Neural cell (in vitro differentiated cells): ENCODE data around the gene MOGAT1. TPM values are rescaled to one million over a fixed set of nuclear protein-coding genes. Genes with fewer than 3 reads are reported as not detected.

ENCODE experiments used
- H2AFZ ChIP-seq: fragments of 200-600, 300-800 bp; sonication (generic), shearing (Covaris generic); 2 replicates; pipeline ENCODE4 v1.6.0; 2014; ENCODE audit warnings: low read depth, mild to moderate bottlenecking, antibody characterized with exemption, low read length, moderate library complexity
- H3F3A ChIP-seq: fragments of 200-600 bp; shearing (Covaris generic); 2 replicates; pipeline ENCODE4 v1.6.1; 2016; ENCODE audit warnings: mild to moderate bottlenecking, moderate library complexity, mixed read lengths, antibody characterized with exemption, low read length; ENCODE audit not compliant: insufficient read depth, poor library complexity, severe bottlenecking
- H3K27ac ChIP-seq: fragments of 200-600, 300-800 bp; sonication (generic), shearing (Covaris generic); 2 replicates; pipeline ENCODE4 v1.5.1; 2014; ENCODE audit warnings: mild to moderate bottlenecking, low read length, moderate library complexity
- H3K27me3 ChIP-seq: fragments of 300-800, 200-600 bp; sonication (generic), shearing (Covaris generic); 2 replicates; pipeline ENCODE4 v1.6.0; 2014; ENCODE audit warnings: mild to moderate bottlenecking, low read depth, low read length, moderate library complexity; ENCODE audit not compliant: insufficient read depth
- H3K36me3 ChIP-seq: fragments of 300-800, 200-600 bp; sonication (generic), shearing (Covaris generic); 2 replicates; pipeline ENCODE4 v1.5.1; 2014; ENCODE audit warnings: mild to moderate bottlenecking, antibody characterized with exemption, low read length, moderate library complexity; ENCODE audit not compliant: insufficient read depth
- H3K4me2 ChIP-seq: fragments of 300-800, 200-600 bp; sonication (generic), shearing (Covaris generic); 2 replicates; pipeline ENCODE4 v1.6.0; 2014; ENCODE audit warnings: mild to moderate bottlenecking, low read length
- H3K4me3 ChIP-seq: fragments of 300-800, 200-600 bp; sonication (generic), shearing (Covaris generic); 2 replicates; pipeline ENCODE4 v1.5.1; 2014; ENCODE audit warnings: mild to moderate bottlenecking, low read length, moderate library complexity
- H3K79me2 ChIP-seq: fragments of 200-600 bp; shearing (Covaris generic); replicated peaks from 2 replicates; pipeline ENCODE4 v1.6.0; 2014; ENCODE audit warnings: mild to moderate bottlenecking, low read length, moderate library complexity; ENCODE audit not compliant: insufficient read depth
- H3K9ac ChIP-seq: fragments of 300-800, 200-600 bp; sonication (generic), shearing (Covaris generic); 2 replicates; pipeline ENCODE4 v1.6.1; 2016; ENCODE audit warnings: mild to moderate bottlenecking, low read length, mixed read lengths
- H3K9me2 ChIP-seq: fragments of 200-600 bp; shearing (Covaris generic); 2 replicates; pipeline ENCODE4 v1.6.1; 2016; ENCODE audit warnings: mild to moderate bottlenecking, low read length, mixed read lengths; ENCODE audit not compliant: insufficient read depth
- H3K9me3 ChIP-seq: fragments of 200-600, 300-800 bp; sonication (generic), shearing (Covaris generic); 2 replicates; pipeline ENCODE4 v1.6.1; 2016; ENCODE audit warnings: mild to moderate bottlenecking, mixed run types, low read length, moderate library complexity, mixed read lengths
- H4K20me1 ChIP-seq: fragments of 200-600 bp; shearing (Covaris generic); 2 replicates; pipeline ENCODE4 v1.6.1; 2016; ENCODE audit warnings: mild to moderate bottlenecking, mixed run types; ENCODE audit not compliant: insufficient read depth
- EP300 ChIP-seq: fragments of 450-650 bp; conservative IDR thresholded peaks from 2 replicates; pipeline ENCODE4 v1.6.1; 2014; ENCODE audit warnings: antibody characterized with exemption, mild to moderate bottlenecking, moderate library complexity; ENCODE audit not compliant: poor library complexity, severe bottlenecking
- EZH2 ChIP-seq: fragments of 200-600, 300-800 bp; shearing (Covaris generic), sonication (generic); IDR thresholded peaks from 2 replicates; pipeline ENCODE4 v1.6.1; 2014; ENCODE audit warnings: antibody characterized with exemption, low read length, borderline replicate concordance, mild to moderate bottlenecking; ENCODE audit not compliant: insufficient read depth, poor library complexity, severe bottlenecking
- MXI1 ChIP-seq: fragments of 450-650 bp; conservative IDR thresholded peaks from 2 replicates; pipeline ENCODE4 v1.6.1; 2014; ENCODE audit warnings: antibody characterized with exemption, mild to moderate bottlenecking; ENCODE audit not compliant: poor library complexity, severe bottlenecking
- POLR2AphosphoS5 ChIP-seq: IDR thresholded peaks from 2 replicates; pipeline ENCODE4 v1.6.1; 2012
- RAD21 ChIP-seq: fragments of 450-650 bp; conservative IDR thresholded peaks from 2 replicates; pipeline ENCODE4 v1.6.1; 2014; ENCODE audit warnings: antibody characterized with exemption, mild to moderate bottlenecking, moderate library complexity
- SMC3 ChIP-seq: fragments of 450-650 bp; conservative IDR thresholded peaks from 2 replicates; pipeline ENCODE4 v1.6.1; 2014; ENCODE audit warnings: antibody characterized with exemption, mild to moderate bottlenecking, moderate library complexity; ENCODE audit not compliant: poor library complexity
- TAF1 ChIP-seq: IDR thresholded peaks from 2 replicates; pipeline ENCODE4 v1.6.1; 2012; ENCODE audit warnings: low read depth
- polyA plus RNA-seq: library from polyadenylated mRNA; depleted of rRNA; stranded (reverse); fragments of >200 nt; gene quantifications from 2 replicates; pipeline ENCODE4 v1.2.3, GENCODE V29; 2014
- TF ChIP-seq, protein P1 (sequence below): IDR thresholded peaks from 2 replicates; pipeline ENCODE4 v1.6.1; 2012; ENCODE audit warnings: borderline replicate concordance
- TF ChIP-seq, protein P2 (sequence below): fragments of 450-650 bp; IDR thresholded peaks from 2 replicates; pipeline ENCODE4 v1.5.1; 2014; ENCODE audit warnings: antibody characterized with exemption, mild to moderate bottlenecking, moderate library complexity; ENCODE audit not compliant: poor library complexity, severe bottlenecking

The MOGAT1 gene
- polyA plus RNA-seq, 1 donor from 2014 or later: not detected

DNA sequence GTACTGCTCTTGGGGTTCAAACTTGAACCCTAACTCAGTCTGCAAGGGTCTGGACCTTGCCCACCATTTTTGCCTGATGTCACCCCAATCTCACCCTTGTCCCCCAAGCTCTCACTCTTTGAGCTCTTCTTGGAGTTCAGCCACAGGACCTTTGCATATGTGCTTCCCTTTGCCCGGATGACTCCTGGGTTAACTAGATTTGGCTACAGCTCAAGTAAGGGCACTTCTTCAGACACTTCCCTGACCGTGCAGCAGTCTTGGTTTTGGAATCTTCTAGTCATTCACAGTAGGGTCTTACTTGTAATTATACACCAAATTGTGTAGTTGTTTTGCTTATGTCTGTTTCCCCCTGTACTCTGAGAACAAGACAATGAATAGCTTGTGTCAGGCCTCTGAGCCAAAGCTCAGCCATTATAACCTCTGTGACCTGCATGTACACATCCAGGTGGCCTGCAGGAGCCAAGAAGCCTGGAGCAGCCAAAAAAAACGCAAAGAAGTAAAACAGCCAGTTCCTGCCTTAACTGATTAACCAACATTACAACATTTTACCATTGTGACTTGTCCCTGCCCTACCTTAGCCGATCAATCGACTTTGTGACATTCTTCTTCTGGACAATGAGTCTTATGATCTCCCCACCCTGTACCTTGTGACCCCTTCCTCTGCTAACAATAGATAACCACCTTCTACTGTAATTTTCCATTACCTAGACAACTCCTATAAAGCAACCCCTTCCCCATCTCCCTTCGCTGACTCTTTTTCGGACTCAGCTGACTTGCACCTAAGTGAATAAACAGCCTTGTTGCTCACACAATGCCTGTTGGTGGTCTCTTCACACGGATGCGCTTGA is 1.0 kb upstream of the MOGAT1 start:
- Histone ChIP-seq H4K20me1 (no peaks in the 10 kb centered on the region), H3K9ac (no peak overlapping the region), H3K79me2 (no peaks in the 10 kb centered on the region), H3K36me3 (no peaks in the 10 kb centered on the region), H3F3A (no peaks in the 10 kb centered on the region), H3K27me3 (peaks cover 31% of the 10 kb centered on the region), H3K9me2 (no peaks in the 10 kb centered on the region), H3K9me3 (no peaks in the 10 kb centered on the region), H3K4me3 (peak overlapping the region; percentile 64), H3K27ac (no peak overlapping the region), H2AFZ (no peak overlapping the region), H3K4me2 (no peak overlapping the region)
- TF ChIP-seq EZH2: no peak
- no peak for TF ChIP-seq POLR2AphosphoS5
- no peak for TF ChIP-seq RAD21
- TF ChIP-seq, protein P1, sequence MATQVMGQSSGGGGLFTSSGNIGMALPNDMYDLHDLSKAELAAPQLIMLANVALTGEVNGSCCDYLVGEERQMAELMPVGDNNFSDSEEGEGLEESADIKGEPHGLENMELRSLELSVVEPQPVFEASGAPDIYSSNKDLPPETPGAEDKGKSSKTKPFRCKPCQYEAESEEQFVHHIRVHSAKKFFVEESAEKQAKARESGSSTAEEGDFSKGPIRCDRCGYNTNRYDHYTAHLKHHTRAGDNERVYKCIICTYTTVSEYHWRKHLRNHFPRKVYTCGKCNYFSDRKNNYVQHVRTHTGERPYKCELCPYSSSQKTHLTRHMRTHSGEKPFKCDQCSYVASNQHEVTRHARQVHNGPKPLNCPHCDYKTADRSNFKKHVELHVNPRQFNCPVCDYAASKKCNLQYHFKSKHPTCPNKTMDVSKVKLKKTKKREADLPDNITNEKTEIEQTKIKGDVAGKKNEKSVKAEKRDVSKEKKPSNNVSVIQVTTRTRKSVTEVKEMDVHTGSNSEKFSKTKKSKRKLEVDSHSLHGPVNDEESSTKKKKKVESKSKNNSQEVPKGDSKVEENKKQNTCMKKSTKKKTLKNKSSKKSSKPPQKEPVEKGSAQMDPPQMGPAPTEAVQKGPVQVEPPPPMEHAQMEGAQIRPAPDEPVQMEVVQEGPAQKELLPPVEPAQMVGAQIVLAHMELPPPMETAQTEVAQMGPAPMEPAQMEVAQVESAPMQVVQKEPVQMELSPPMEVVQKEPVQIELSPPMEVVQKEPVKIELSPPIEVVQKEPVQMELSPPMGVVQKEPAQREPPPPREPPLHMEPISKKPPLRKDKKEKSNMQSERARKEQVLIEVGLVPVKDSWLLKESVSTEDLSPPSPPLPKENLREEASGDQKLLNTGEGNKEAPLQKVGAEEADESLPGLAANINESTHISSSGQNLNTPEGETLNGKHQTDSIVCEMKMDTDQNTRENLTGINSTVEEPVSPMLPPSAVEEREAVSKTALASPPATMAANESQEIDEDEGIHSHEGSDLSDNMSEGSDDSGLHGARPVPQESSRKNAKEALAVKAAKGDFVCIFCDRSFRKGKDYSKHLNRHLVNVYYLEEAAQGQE: no peak
- no peak for TF ChIP-seq EP300
- TF ChIP-seq MXI1: no peak
- TF ChIP-seq, protein P2, sequence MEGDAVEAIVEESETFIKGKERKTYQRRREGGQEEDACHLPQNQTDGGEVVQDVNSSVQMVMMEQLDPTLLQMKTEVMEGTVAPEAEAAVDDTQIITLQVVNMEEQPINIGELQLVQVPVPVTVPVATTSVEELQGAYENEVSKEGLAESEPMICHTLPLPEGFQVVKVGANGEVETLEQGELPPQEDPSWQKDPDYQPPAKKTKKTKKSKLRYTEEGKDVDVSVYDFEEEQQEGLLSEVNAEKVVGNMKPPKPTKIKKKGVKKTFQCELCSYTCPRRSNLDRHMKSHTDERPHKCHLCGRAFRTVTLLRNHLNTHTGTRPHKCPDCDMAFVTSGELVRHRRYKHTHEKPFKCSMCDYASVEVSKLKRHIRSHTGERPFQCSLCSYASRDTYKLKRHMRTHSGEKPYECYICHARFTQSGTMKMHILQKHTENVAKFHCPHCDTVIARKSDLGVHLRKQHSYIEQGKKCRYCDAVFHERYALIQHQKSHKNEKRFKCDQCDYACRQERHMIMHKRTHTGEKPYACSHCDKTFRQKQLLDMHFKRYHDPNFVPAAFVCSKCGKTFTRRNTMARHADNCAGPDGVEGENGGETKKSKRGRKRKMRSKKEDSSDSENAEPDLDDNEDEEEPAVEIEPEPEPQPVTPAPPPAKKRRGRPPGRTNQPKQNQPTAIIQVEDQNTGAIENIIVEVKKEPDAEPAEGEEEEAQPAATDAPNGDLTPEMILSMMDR: no peak
- TF ChIP-seq TAF1: no peak
- no peak for TF ChIP-seq SMC3

DNA sequence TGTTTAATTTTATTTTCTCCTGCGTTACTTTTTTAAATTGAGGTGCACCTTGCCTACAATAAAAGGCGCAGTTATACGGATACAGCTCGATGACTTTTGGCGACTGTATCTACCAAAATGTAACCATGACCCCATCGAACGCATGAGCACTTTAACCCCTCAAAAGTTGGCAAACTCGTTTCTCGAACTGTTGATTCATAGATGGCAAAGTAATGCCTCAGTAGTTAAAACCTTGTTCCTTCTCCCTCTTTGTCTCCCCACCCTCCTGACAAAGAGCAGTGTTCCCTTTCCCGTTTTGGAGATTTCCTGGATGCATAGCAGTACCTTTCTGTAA is 577 bp downstream of the MOGAT1 start:
- H3K9me3 ChIP-seq: no peaks in the 10 kb centered on the region
- H4K20me1 ChIP-seq: no peaks in the 10 kb centered on the region
- no peaks in the 10 kb centered on the region for H3K79me2 ChIP-seq
- peaks cover 31% of the 10 kb centered on the region for H3K27me3 ChIP-seq
- H3K36me3 ChIP-seq: no peaks in the 10 kb centered on the region
- no peak overlapping the region for H3K27ac ChIP-seq
- H3F3A ChIP-seq: no peaks in the 10 kb centered on the region
- no peaks in the 10 kb centered on the region for H3K9me2 ChIP-seq
- peak overlapping the region; percentile 64 for H3K4me3 ChIP-seq
- TF ChIP-seq SMC3: no peak
- no peak for TF ChIP-seq EZH2
- TF ChIP-seq RAD21: no peak
- no peak for TF ChIP-seq MXI1
- TF ChIP-seq EP300: no peak
- H2AFZ ChIP-seq: no peak overlapping the region
- no peak overlapping the region for H3K4me2 ChIP-seq
- H3K9ac ChIP-seq: no peak overlapping the region
